ENCODE data around the gene ITGA11.

GRCh38 chr15:68348081-68348480, 83.9 kb downstream of the ITGA11 start:
- TF ChIP-seq CTCF (IDR thresholded peaks at IDR 0.05; ENCODE audit: insufficient read depth, low read depth, low read length) (no peak), EZH2 (IDR thresholded peaks at IDR 0.05; ENCODE audit: insufficient read depth, low read length) (no peak)
